NB4 (cell line): ENCODE data around the gene SLC24A4.

Experiments
- DNase-seq: peaks from one replicate; pipeline ENCODE4 v3.0.0; 2010; ENCODE audit warnings: low read depth
- H3K4me3 ChIP-seq: one replicate; pipeline ENCODE4 v1.5.1; 2011; ENCODE audit warnings: mild to moderate bottlenecking, low read depth, low read length, moderate library complexity
- MYC ChIP-seq: IDR thresholded peaks from 2 replicates; pipeline ENCODE4 v1.6.1; 2011; ENCODE audit warnings: low read depth, low read length
- POLR2A ChIP-seq: IDR thresholded peaks from 2 replicates; pipeline ENCODE4 v1.6.1; 2011; ENCODE audit warnings: mild to moderate bottlenecking; ENCODE audit not compliant: insufficient read length; ENCODE audit errors: extremely low read depth
- TF ChIP-seq, protein P1 (sequence below): IDR thresholded peaks from one replicate; pipeline ENCODE4 v1.5.1; 2012; ENCODE audit warnings: low read depth, low read length
- TF ChIP-seq, protein P2 (sequence below): IDR thresholded peaks from 2 replicates; pipeline ENCODE4 v1.6.1; 2011; ENCODE audit warnings: low read depth, low read length

SLC24A4 gene, protein sequence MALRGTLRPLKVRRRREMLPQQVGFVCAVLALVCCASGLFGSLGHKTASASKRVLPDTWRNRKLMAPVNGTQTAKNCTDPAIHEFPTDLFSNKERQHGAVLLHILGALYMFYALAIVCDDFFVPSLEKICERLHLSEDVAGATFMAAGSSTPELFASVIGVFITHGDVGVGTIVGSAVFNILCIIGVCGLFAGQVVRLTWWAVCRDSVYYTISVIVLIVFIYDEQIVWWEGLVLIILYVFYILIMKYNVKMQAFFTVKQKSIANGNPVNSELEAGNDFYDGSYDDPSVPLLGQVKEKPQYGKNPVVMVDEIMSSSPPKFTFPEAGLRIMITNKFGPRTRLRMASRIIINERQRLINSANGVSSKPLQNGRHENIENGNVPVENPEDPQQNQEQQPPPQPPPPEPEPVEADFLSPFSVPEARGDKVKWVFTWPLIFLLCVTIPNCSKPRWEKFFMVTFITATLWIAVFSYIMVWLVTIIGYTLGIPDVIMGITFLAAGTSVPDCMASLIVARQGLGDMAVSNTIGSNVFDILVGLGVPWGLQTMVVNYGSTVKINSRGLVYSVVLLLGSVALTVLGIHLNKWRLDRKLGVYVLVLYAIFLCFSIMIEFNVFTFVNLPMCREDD

DNA sequence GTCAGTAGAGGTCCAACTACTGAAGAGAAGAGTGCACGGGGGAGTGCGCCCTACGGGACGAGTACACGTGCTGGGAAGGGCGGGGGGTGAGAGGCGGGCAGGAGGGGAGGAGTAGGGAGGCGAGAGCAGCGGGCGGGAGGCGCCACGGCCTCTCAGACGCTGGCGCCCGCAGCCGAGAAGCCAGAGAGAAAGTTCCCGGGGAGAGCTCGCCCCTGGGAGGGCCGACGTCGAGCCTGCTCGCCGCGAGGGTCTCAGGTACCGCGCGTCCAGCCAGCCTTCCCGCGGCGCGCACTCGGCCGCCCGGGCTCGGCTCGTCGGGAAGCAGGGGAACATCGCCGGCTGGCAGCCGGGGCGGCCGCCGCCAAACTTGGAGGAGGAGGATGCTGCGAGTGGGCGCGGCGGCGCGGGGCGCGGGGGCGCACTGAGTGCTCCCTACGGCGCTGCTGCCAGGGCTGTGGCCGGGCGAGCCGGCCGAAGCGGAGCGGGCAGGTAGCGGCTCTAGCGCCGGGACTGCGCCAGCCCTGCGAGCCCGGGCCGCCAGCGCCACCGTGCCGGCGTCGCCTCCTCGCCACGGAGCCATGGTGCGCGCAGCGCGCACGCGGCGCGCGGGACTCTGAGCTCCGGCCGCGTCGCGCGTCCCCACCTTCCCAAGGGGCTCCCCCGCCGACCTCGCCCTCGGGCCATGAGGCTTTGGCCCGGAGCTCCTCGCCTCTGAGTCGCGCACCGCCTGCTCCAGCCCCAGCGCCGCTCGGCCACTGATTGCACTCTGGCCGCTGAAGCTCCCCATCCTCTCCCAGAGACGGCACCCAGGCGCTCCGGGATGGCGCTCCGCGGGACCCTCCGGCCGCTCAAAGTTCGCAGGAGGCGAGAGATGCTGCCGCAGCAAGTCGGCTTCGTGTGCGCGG lies at the start of gene SLC24A4:
SLC24A4 (plus strand) TSS at position 155 of the 905 bp plus-strand sequence; CDS start at position 821, 666 bp downstream.
- no peak for DNase-seq
- TF ChIP-seq, protein P1, sequence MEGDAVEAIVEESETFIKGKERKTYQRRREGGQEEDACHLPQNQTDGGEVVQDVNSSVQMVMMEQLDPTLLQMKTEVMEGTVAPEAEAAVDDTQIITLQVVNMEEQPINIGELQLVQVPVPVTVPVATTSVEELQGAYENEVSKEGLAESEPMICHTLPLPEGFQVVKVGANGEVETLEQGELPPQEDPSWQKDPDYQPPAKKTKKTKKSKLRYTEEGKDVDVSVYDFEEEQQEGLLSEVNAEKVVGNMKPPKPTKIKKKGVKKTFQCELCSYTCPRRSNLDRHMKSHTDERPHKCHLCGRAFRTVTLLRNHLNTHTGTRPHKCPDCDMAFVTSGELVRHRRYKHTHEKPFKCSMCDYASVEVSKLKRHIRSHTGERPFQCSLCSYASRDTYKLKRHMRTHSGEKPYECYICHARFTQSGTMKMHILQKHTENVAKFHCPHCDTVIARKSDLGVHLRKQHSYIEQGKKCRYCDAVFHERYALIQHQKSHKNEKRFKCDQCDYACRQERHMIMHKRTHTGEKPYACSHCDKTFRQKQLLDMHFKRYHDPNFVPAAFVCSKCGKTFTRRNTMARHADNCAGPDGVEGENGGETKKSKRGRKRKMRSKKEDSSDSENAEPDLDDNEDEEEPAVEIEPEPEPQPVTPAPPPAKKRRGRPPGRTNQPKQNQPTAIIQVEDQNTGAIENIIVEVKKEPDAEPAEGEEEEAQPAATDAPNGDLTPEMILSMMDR, result no peak
- TF ChIP-seq POLR2A, result no peak
- no peak within 1 kb of the TSS for H3K4me3 ChIP-seq

DNA sequence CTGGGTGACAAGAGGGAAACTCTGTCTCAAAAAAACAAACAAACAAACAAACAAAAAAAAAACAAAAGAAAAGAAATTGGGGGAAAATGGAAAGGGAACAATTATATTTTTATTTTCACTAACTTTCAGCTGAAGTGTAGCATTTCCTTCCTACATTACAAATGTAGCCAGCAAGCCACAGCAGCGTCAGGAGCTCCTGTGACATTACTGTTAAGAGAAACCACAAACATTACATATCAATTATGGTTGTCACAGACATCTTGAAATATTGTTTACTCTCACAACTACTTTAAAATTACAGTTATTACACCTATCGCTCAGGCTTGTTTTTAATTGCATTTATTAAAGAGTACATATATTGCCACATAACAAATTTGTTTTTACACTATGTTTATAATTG lies 49.8 kb upstream of the SLC24A4 start:
- DNase-seq, result no peak
- no peak overlapping the region for H3K4me3 ChIP-seq
- TF ChIP-seq, protein P1, result no peak
- TF ChIP-seq, protein P2, sequence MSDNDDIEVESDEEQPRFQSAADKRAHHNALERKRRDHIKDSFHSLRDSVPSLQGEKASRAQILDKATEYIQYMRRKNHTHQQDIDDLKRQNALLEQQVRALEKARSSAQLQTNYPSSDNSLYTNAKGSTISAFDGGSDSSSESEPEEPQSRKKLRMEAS, result no peak
- TF ChIP-seq POLR2A, result no peak
- no peak for TF ChIP-seq MYC

DNA sequence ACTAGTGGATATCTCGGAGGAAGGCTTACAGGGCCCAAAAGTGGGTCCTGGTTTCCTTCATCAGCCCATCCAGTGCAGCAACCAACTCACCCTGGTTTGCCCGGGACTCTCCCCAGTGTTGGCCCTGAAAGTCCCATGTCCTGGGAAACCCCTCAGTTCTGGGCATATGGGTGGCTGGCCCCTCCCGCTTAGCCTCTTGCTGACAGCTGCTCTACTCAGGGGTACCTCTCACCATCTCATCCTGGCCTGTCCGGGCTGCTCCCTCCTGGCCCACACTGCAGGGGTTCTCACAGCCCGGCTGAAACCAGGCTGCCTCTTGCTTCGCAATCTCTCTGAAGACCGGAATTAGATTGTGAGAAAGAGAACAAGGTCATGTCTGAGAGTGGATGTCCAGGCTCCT lies 48.9 kb upstream of the SLC24A4 start:
- H3K4me3 ChIP-seq, result no peak overlapping the region
- DNase-seq, result no peak
- TF ChIP-seq POLR2A (no peak), MYC (no peak)
- TF ChIP-seq, protein P2, result no peak
- TF ChIP-seq, protein P1, result no peak

DNA sequence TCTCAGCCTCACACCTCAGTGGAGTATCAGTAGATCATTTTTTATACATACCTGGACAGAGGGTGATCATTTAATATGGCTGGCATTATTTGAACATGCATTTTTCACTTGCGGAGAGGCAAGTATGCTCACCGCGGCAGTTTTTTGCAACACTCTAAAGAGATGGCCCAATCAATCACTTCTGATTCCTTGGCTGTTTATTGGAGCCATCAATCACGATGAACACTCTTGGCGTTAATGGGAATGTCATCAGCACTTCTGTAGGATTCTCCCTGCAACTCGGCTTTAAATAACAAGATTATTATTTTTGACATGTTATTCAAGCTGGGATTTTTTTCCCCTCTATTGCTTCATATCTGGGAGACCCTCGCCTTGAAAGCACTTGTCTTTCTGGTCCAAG lies 46.9 kb upstream of the SLC24A4 start:
- DNase-seq, result no peak
- TF ChIP-seq MYC, result no peak
- TF ChIP-seq, protein P2, result no peak
- TF ChIP-seq, protein P1, result no peak
- TF ChIP-seq POLR2A, result no peak
- no peak overlapping the region for H3K4me3 ChIP-seq

DNA sequence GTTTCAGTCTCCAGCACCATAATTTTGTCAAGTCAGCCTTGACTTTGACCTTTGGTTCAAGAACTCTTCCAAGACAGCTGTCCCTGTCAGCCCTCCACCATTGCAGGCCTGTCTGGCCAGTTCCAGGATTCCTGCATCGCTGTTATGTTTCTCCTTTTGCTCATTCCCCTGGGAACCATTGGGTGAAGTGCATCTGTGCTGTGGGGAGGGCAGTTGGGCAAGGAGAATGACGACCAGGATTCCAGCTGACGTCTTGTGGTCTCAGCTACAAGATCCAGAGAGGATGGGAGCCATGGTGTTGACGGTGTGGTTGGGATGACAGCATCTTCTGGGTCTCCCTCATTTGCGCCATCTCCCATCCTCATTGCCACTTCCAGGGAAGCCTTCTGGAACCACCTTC lies 45.9 kb upstream of the SLC24A4 start:
- DNase-seq, result no peak
- TF ChIP-seq, protein P2, result no peak
- TF ChIP-seq POLR2A, result no peak
- no peak for TF ChIP-seq MYC
- TF ChIP-seq, protein P1, result no peak
- no peak overlapping the region for H3K4me3 ChIP-seq
